Activated T-helper 1 cell treated with anti-CD3 and anti-CD28 coated beads, Interleukin-12 subunit alpha, Interleukin-12 subunit beta, Interleukin-2, Interleukin-4 antibody, amounts not matched to agents 30 ng/mL and 10 ng/mL and 1 ng/mL, durations not matched to agents 14 hours and 24 hours and 36 hours (primary cell): Measurements from ENCODE around the gene TRIM26. TPM values are rescaled to one million over a fixed set of nuclear protein-coding genes. Genes with fewer than 3 reads are reported as not detected.
A peak's percentile ranks its signal among the peaks of the same experiment; 100 is the strongest.
"Not testable (repeated sequence)": the region's sequence is repeated elsewhere in the genome, so short reads cannot be mapped to it uniquely, and the experiment has no call there.

Source experiments
- DNase-seq: peaks from one replicate; pipeline ENCODE4 v3.0.0; 2021; ENCODE audit warnings: low spot score
- H3K27ac Mint-ChIP-seq: one replicate; pipeline ENCODE4 v1.8.0; 2021; ENCODE audit warnings: mild to moderate bottlenecking, mixed read lengths
- H3K27me3 Mint-ChIP-seq: one replicate; pipeline ENCODE4 v1.8.0; 2022; ENCODE audit warnings: mild to moderate bottlenecking, moderate library complexity, mixed read lengths; ENCODE audit not compliant: insufficient read depth
- H3K36me3 Mint-ChIP-seq: one replicate; pipeline ENCODE4 v1.8.0; 2021; ENCODE audit warnings: low read depth, mixed read lengths
- H3K4me1 Mint-ChIP-seq: one replicate; pipeline ENCODE4 v1.8.0; 2021; ENCODE audit warnings: low read depth, mixed read lengths
- H3K4me3 Mint-ChIP-seq: one replicate; pipeline ENCODE4 v1.8.0; 2021; ENCODE audit warnings: mild to moderate bottlenecking, moderate library complexity, mixed read lengths
- H3K9me3 Mint-ChIP-seq: one replicate; pipeline ENCODE4 v1.8.0; 2021; ENCODE audit warnings: mixed read lengths
- intact Hi-C: fragments of 100-400 bp; cut with micrococcal nuclease; formaldehyde crosslinking; loops from one replicate; pipeline ENCODE4 v1.15.1; 2024
- total RNA-seq: library from RNA; stranded (reverse); gene quantifications from 2 replicates; pipeline ENCODE4 v1.2.3, GENCODE V29; 2022

TRIM26 gene
- total RNA-seq, 1 donor from 2014 or later = 64.7 TPM

GRCh38 chr6:30223339-30223738, 10.1 kb upstream of the TRIM26 start:
- Mint-ChIP-seq H3K4me3 (no peak overlapping the region), H3K27me3 (no peaks in the 10 kb centered on the region), H3K27ac (no peak overlapping the region), H3K36me3 (peaks cover 3% of the 10 kb centered on the region), H3K9me3 (peaks cover 30% of the 10 kb centered on the region), H3K4me1 (peaks cover 21% of the 10 kb centered on the region)
- intact Hi-C loops = no loop called here
- DNase-seq = no peak

GRCh38 chr6:30221956-30222355, 8.8 kb upstream of the TRIM26 start:
- DNase-seq, H3K36me3 Mint-ChIP-seq, intact Hi-C loops, H3K27ac Mint-ChIP-seq, H3K4me3 Mint-ChIP-seq, H3K27me3 Mint-ChIP-seq, H3K4me1 Mint-ChIP-seq: not testable (repeated sequence)
- H3K9me3 Mint-ChIP-seq = peaks cover 30% of the 10 kb centered on the region

- H3K27ac Mint-ChIP-seq, DNase-seq, H3K4me1 Mint-ChIP-seq, H3K36me3 Mint-ChIP-seq, intact Hi-C loops, H3K4me3 Mint-ChIP-seq, H3K27me3 Mint-ChIP-seq: not testable (repeated sequence)
- H3K9me3 Mint-ChIP-seq = peaks cover 30% of the 10 kb centered on the region
Measured at GRCh38 chr6:30221395-30221794, 8.2 kb upstream of the TRIM26 start.

GRCh38 chr6:30219244-30219643, 6.0 kb upstream of the TRIM26 start:
- peak; percentile 43 for DNase-seq
- peaks cover 3% of the 10 kb centered on the region for H3K36me3 Mint-ChIP-seq
- H3K9me3 Mint-ChIP-seq = peaks cover 19% of the 10 kb centered on the region
- intact Hi-C loops = loop anchor here (1.0 kb wide), 2 partner anchors 40 to 178 kb away; no protein-coding TSS in a partner anchor
- peaks cover 22% of the 10 kb centered on the region for H3K4me1 Mint-ChIP-seq
- no peak overlapping the region for H3K27ac Mint-ChIP-seq
- H3K4me3 Mint-ChIP-seq = no peak overlapping the region
- H3K27me3 Mint-ChIP-seq = no peaks in the 10 kb centered on the region

GRCh38 chr6:30216096-30216495, 2.9 kb upstream of the TRIM26 start:
- Mint-ChIP-seq H3K36me3 (peaks cover 11% of the 10 kb centered on the region), H3K27me3 (no peaks in the 10 kb centered on the region), H3K4me1 (peaks cover 45% of the 10 kb centered on the region), H3K4me3 (peak overlapping the region; percentile 30), H3K27ac (peak overlapping the region; percentile 42), H3K9me3 (no peaks in the 10 kb centered on the region)
- intact Hi-C loops = no loop called here
- DNase-seq = no peak

GRCh38 chr6:30214657-30214982, 1.4 kb upstream of the TRIM26 start:
- intact Hi-C loops = loop anchor here (1.0 to 5.0 kb wide), 3 partner anchors 131 to 343 kb away; partner anchors contain the start of genes GNL1, PRR3 and RPP21
- no peaks in the 10 kb centered on the region for H3K9me3 Mint-ChIP-seq
- peak overlapping the region; percentile 89 for H3K27ac Mint-ChIP-seq
- H3K4me3 Mint-ChIP-seq = peak overlapping the region; percentile 88
- peaks cover 55% of the 10 kb centered on the region for H3K4me1 Mint-ChIP-seq
- peaks cover 19% of the 10 kb centered on the region for H3K36me3 Mint-ChIP-seq
- no peak for DNase-seq
- H3K27me3 Mint-ChIP-seq = no peaks in the 10 kb centered on the region

GRCh38 chr6:30213957-30214656, 901 bp upstream of the TRIM26 start:
- peaks cover 20% of the 10 kb centered on the region for H3K36me3 Mint-ChIP-seq

GRCh38 chr6:30213667-30213956, 406 bp upstream of the TRIM26 start:
- Mint-ChIP-seq H3K27ac (peak overlapping the region; percentile 89), H3K9me3 (no peaks in the 10 kb centered on the region), H3K4me3 (peak overlapping the region; percentile 88), H3K4me1 (peaks cover 54% of the 10 kb centered on the region), H3K36me3 (peaks cover 23% of the 10 kb centered on the region), H3K27me3 (no peaks in the 10 kb centered on the region)
- DNase-seq = no peak
- intact Hi-C loops = loop anchor here (1.0 to 5.0 kb wide), 7 partner anchors 44 to 404 kb away; partner anchors contain the start of genes GNL1, MRPS18B, PPP1R10 and PPP1R11

More at GRCh38 chr6:30213957-30214656, 901 bp upstream of the TRIM26 start:
- Mint-ChIP-seq H3K4me1 (peaks cover 51% of the 10 kb centered on the region), H3K27ac (peak overlapping the region; percentile 89), H3K4me3 (peak overlapping the region; percentile 88), H3K27me3 (no peaks in the 10 kb centered on the region), H3K9me3 (no peaks in the 10 kb centered on the region)
- peak; percentile 78 for DNase-seq
- intact Hi-C loops = loop anchor here (1.0 to 5.0 kb wide), 9 partner anchors 45 to 403 kb away; partner anchors contain the start of genes GNL1, MRPS18B, PPP1R10 and PPP1R11

GRCh38 chr6:30211899-30212298, 1.3 kb downstream of the TRIM26 start:
- peak overlapping the region; percentile 88 for H3K4me3 Mint-ChIP-seq
- DNase-seq = no peak
- no peaks in the 10 kb centered on the region for H3K9me3 Mint-ChIP-seq
- H3K4me1 Mint-ChIP-seq = peaks cover 65% of the 10 kb centered on the region
- intact Hi-C loops = loop anchor here (2.0 to 5.0 kb wide), 2 partner anchors 109 to 345 kb away; partner anchors contain the start of genes GNL1 and PRR3
- peak overlapping the region; percentile 97 for H3K27ac Mint-ChIP-seq
- H3K27me3 Mint-ChIP-seq = no peaks in the 10 kb centered on the region
- H3K36me3 Mint-ChIP-seq = peaks cover 32% of the 10 kb centered on the region

GRCh38 chr6:30211306-30211705, 1.9 kb downstream of the TRIM26 start:
- Mint-ChIP-seq H3K4me1 (peaks cover 65% of the 10 kb centered on the region), H3K27ac (peak overlapping the region; percentile 73), H3K4me3 (peak overlapping the region; percentile 88), H3K36me3 (peaks cover 32% of the 10 kb centered on the region), H3K27me3 (no peaks in the 10 kb centered on the region), H3K9me3 (no peaks in the 10 kb centered on the region)
- DNase-seq = no peak
- intact Hi-C loops = loop anchor here (5.0 kb wide), 1 partner anchor 346 kb away; the partner anchor contains the start of genes GNL1 and PRR3

GRCh38 chr6:30207619-30208295, 5.4 kb downstream of the TRIM26 start:
- intact Hi-C loops = no loop called here
- Mint-ChIP-seq H3K4me1 (peaks cover 54% of the 10 kb centered on the region), H3K27me3 (no peaks in the 10 kb centered on the region), H3K27ac (no peak overlapping the region), H3K9me3 (no peaks in the 10 kb centered on the region), H3K36me3 (peaks cover 38% of the 10 kb centered on the region), H3K4me3 (no peak overlapping the region)
- no peak for DNase-seq

- H3K9me3 Mint-ChIP-seq = no peaks in the 10 kb centered on the region
- H3K27me3 Mint-ChIP-seq = no peaks in the 10 kb centered on the region
- H3K27ac Mint-ChIP-seq = no peak overlapping the region
- H3K4me1 Mint-ChIP-seq = peaks cover 55% of the 10 kb centered on the region
- no peak overlapping the region for H3K4me3 Mint-ChIP-seq
- H3K36me3 Mint-ChIP-seq = peaks cover 39% of the 10 kb centered on the region
- intact Hi-C loops = no loop called here
- DNase-seq = no peak
Measured at GRCh38 chr6:30206799-30207618, 6.2 kb downstream of the TRIM26 start.
